ENCODE measurements around the gene MED15.

GRCh38 chr22:20490941-20491307 is 16.5 kb upstream of the MED15 start:
- no peak for TF ChIP-seq CTCF (IDR thresholded peaks at IDR 0.05)
- no peak for TF ChIP-seq POLR2A (IDR thresholded peaks at IDR 0.05; ENCODE audit: low read depth)

All from esophagus muscularis mucosa (tissue), 3 donors.